Activated B cell treated with CpG ODN at 0.5 μM for 24 hours (primary cell): ENCODE data around the gene TP53RK. TPM values are rescaled to one million over a fixed set of nuclear protein-coding genes. Genes with fewer than 3 reads are reported as not detected.

Experiments
- ATAC-seq: fragments of 200-7000 bp; cut with Tn5 transposase; one replicate; pipeline ENCODE4 v1.10.0; 2021; ENCODE audit warnings: low read depth, mild to moderate bottlenecking, moderate library complexity
- CTCF ChIA-PET: fragments of 350-600 bp; sonication (Branson Sonifier 250); formaldehyde crosslinking; loops from one replicate; lab custom pipeline; 2021; ENCODE audit warnings: antibody characterized with exemption; lab: Charles Lee
- POLR2A ChIA-PET: fragments of 350-600 bp; sonication (Branson Sonifier 250); formaldehyde crosslinking; loops from one replicate; lab custom pipeline; 2021; ENCODE audit warnings: antibody characterized with exemption; lab: Charles Lee
- DNase-seq: peaks from one replicate; pipeline ENCODE4 v3.0.0; 2022
- H3K27ac Mint-ChIP-seq: one replicate; pipeline ENCODE4 v1.8.0; 2020; ENCODE audit warnings: mixed read lengths
- H3K27me3 Mint-ChIP-seq: one replicate; pipeline ENCODE4 v1.8.0; 2021; ENCODE audit warnings: mixed read lengths
- H3K36me3 Mint-ChIP-seq: one replicate; pipeline ENCODE4 v1.8.0; 2021; ENCODE audit warnings: low read depth, mixed read lengths
- H3K4me1 Mint-ChIP-seq: one replicate; pipeline ENCODE4 v1.8.0; 2021; ENCODE audit warnings: mixed read lengths
- H3K4me3 Mint-ChIP-seq: one replicate; pipeline ENCODE4 v1.8.0; 2020; ENCODE audit warnings: mild to moderate bottlenecking, mixed read lengths
- H3K9me3 Mint-ChIP-seq: one replicate; pipeline ENCODE4 v1.8.0; 2020; ENCODE audit warnings: mixed read lengths
- CTCF ChIP-seq: fragments of 200-600 bp; IDR thresholded peaks from one replicate; pipeline ENCODE4 v1.8.0; 2022; ENCODE audit warnings: antibody characterized with exemption, mild to moderate bottlenecking
- intact Hi-C: fragments of 100-400 bp; cut with micrococcal nuclease; formaldehyde crosslinking; loops from one replicate; pipeline ENCODE4 v1.15.1; 2024
- total RNA-seq: library from RNA; stranded (reverse); gene quantifications from 2 replicates; pipeline ENCODE4 v1.2.3, GENCODE V29; 2022

Gene TP53RK
- total RNA-seq, 1 donor from 2014 or later: 18.8 TPM

- intact Hi-C loops: no loop called here
- no peak for TF ChIP-seq CTCF
- POLR2A ChIA-PET: no interaction called here
Observed at GRCh38 chr20:46705378-46705729, 16.1 kb upstream of the TP53RK start.

GRCh38 chr20:46704714-46705377 is 15.6 kb upstream of the TP53RK start:
- H3K27me3 Mint-ChIP-seq: peaks cover 46% of the 10 kb centered on the region
- peaks cover 9% of the 10 kb centered on the region for H3K9me3 Mint-ChIP-seq
- H3K4me1 Mint-ChIP-seq: peaks cover 5% of the 10 kb centered on the region
- no peak overlapping the region for H3K4me3 Mint-ChIP-seq
- intact Hi-C loops: no loop called here
- no peak for TF ChIP-seq CTCF
- no peak overlapping the region for H3K27ac Mint-ChIP-seq
- H3K36me3 Mint-ChIP-seq: no peaks in the 10 kb centered on the region
- DNase-seq (no peak), ATAC-seq (no peak)
- CTCF ChIA-PET: no interaction called here
- POLR2A ChIA-PET: interaction anchor here (0.7 kb wide), 1 partner anchor 524 kb away, joined by 6 read pairs; no protein-coding TSS in a partner anchor

More at GRCh38 chr20:46705378-46705729, 16.1 kb upstream of the TP53RK start:
- no peak for DNase-seq
- H3K27ac Mint-ChIP-seq: no peak overlapping the region
- CTCF ChIA-PET: no interaction called here
- no peak for ATAC-seq
- H3K27me3 Mint-ChIP-seq: peaks cover 47% of the 10 kb centered on the region
- peaks cover 10% of the 10 kb centered on the region for H3K4me1 Mint-ChIP-seq
- no peaks in the 10 kb centered on the region for H3K36me3 Mint-ChIP-seq
- no peak overlapping the region for H3K4me3 Mint-ChIP-seq
- peaks cover 9% of the 10 kb centered on the region for H3K9me3 Mint-ChIP-seq

- Mint-ChIP-seq H3K27ac (no peak overlapping the region), H3K9me3 (peaks cover 9% of the 10 kb centered on the region), H3K36me3 (no peaks in the 10 kb centered on the region), H3K4me1 (no peaks in the 10 kb centered on the region), H3K27me3 (peaks cover 40% of the 10 kb centered on the region), H3K4me3 (no peak overlapping the region)
- CTCF ChIA-PET: no interaction called here
- POLR2A ChIA-PET: interaction anchor here (1.0 kb wide), 1 partner anchor 9 kb away, joined by 3 read pairs; no protein-coding TSS in a partner anchor
- TF ChIP-seq CTCF: no peak
- no peak for DNase-seq
- intact Hi-C loops: no loop called here
- ATAC-seq: no peak
Observed at GRCh38 chr20:46703435-46703834, 14.2 kb upstream of the TP53RK start.

GRCh38 chr20:46702447-46703203 is 13.4 kb upstream of the TP53RK start:
- ChIA-PET CTCF (no interaction called here), POLR2A (interaction anchor here (0.6 to 1.0 kb wide), 2 partner anchors 8 to 12 kb away, joined by 3 to 4 read pairs; no protein-coding TSS in a partner anchor)
- intact Hi-C loops: no loop called here

More at GRCh38 chr20:46702447-46703203, 13.4 kb upstream of the TP53RK start:
- DNase-seq (no peak), ATAC-seq (no peak)
- peaks cover 36% of the 10 kb centered on the region for H3K27me3 Mint-ChIP-seq
- TF ChIP-seq CTCF: no peak
- H3K4me1 Mint-ChIP-seq: no peaks in the 10 kb centered on the region
- H3K36me3 Mint-ChIP-seq: no peaks in the 10 kb centered on the region
- peaks cover 9% of the 10 kb centered on the region for H3K9me3 Mint-ChIP-seq
- H3K27ac Mint-ChIP-seq: no peak overlapping the region
- no peak overlapping the region for H3K4me3 Mint-ChIP-seq
